HT-29 (cell line): ENCODE measurements around the gene PRPS1L1. TPM values are rescaled to one million over a fixed set of nuclear protein-coding genes. Genes with fewer than 3 reads are reported as not detected.
A peak's percentile ranks its signal among the peaks of the same experiment; 100 is the strongest.

ENCODE experiments used
- DNase-seq: peaks from one replicate; pipeline ENCODE4 v3.0.0-alpha.2; 2015; ENCODE audit warnings: low spot score
- total RNA-seq: library from RNA; depleted of rRNA; stranded (reverse); fragments of >200 nt; shearing (Covaris generic); gene quantifications from 2 replicates; pipeline ENCODE4 v1.2.3, GENCODE V29; 2014; rRNA removed

PRPS1L1 gene
- total RNA-seq: not detected in 2 replicates

DNA sequence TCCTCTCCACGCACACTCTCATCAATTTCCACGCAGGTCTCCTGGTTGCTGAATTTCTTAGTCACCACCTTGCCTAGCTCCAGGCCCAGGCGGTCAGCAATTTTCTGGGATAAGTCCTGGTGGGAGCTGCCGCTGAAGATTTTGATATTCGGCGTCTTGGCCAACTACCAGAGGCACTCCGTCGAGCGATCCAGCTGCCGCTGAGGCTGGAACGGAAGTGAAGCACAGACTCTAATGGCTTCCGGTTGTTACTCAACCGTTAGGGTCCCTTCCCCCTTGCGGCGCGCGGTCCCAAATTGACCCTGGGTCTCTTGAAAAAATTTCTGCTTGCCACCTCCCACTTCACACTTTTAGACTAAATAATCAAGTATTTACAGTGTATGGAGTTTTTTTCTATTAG is at the start of gene PRPS1L1:
Gene PRPS1L1 (minus strand): TSS at position 219 of the 400 bp plus-strand sequence.
- no peak for DNase-seq

DNA sequence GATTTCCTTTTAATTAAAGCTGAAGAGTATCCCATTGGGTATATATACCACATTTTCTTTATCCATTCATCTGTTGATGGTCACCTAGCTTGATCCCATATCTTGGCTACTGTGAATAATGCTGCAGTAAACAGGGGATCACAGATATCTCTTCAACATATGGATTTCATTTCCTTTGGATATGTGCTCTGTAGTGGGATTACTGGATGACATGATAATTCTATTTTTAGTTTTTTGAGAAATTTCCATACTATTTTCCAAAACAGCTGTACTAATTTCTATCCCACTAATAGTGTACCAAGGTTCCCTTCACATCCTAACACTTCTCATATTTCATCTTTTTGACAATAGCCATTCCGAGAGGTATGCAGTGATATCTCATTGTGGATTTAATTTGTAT is 48.8 kb upstream of the PRPS1L1 start:
- DNase-seq: no peak

DNA sequence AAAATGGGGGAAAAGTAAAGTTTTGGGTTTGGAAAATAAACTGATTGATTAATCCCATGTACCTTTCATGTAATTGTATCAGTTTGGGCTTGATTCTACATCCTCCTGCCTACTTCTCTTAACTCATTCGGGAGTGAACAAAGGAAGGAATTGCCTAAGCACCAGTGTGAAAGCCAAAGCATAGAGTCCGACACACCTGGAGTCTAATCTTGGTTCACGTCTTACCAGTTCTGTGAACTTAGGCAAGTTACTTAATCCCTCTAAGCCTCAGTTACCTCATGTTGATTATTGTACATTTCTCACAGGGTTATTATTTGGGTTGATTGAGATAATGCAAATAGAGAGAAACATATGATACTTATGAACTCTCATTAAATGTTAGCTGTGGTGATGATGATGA is 41.1 kb upstream of the PRPS1L1 start:
- no peak for DNase-seq

- peak; percentile 63 for DNase-seq
Measured at GRCh38 chr7:18064242-18064838, 36.7 kb upstream of the PRPS1L1 start.

GRCh38 chr7:18063149-18063901 is 35.7 kb upstream of the PRPS1L1 start:
- no peak for DNase-seq

GRCh38 chr7:18059171-18059570 is 31.5 kb upstream of the PRPS1L1 start:
- DNase-seq: no peak

- DNase-seq: no peak
Measured at GRCh38 chr7:18053941-18054340, 26.3 kb upstream of the PRPS1L1 start.

- DNase-seq: no peak
Measured at GRCh38 chr7:18053177-18053928, 25.7 kb upstream of the PRPS1L1 start.

DNA sequence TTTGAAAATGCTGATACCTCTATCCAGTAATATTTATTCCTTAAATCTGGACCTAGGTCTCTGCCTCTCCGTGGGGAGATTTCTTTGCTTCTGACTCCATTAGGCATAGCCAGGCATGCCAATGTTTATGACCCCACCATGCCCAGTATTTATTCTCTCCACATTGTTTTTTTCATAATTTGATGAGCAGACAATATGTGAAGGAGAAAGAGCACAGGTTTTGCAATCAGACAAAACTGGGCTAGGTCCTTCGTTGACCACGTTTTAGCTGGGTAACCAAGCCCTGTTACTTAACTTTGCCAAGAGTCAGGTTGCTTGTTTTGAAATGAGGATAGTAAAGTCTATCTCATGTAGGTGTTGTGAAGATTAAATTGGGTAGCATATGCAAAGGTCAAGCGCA is 21.6 kb upstream of the PRPS1L1 start:
- DNase-seq: no peak

- DNase-seq: no peak
Measured at GRCh38 chr7:18046601-18047000, 19.0 kb upstream of the PRPS1L1 start.

DNA sequence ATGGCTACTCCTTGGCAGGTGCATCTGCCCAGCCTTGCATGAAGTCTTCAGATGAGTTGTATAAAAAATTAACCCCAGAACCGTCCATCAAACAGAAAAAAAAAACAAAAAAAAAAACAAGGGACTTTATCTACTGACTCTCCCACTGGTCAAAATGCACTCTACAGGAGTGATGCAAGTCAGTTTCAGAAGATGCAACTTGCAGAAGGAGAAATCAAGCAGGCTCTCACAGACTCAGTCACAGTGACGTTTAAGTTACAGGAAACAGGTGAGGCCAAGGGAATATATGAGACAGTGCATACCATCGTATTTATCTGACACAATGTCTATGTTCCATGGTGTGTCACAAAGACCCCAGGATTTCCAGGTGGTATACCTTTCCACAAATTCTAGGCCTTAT is 17.5 kb upstream of the PRPS1L1 start:
- no peak for DNase-seq

- no peak for DNase-seq
Measured at GRCh38 chr7:18041191-18041590, 13.5 kb upstream of the PRPS1L1 start.

DNA sequence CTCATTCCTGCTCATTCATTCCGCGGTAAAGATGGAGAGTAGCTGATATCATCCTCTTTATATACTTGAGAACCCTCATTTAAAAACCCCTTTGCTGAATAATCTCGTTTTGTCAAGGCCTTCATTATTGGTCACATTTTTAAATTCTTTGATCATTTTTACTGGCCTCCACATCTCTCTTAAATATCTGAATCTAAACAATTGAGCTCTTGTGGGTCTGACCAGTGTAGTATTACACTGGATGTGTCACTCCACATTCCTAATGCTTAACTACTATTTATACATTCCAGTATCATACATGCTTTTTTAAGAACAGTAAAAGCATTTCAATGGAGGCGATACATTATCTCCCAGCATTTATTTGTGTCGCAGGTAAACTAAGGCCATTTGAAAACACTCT is 12.6 kb upstream of the PRPS1L1 start:
- DNase-seq: no peak

DNA sequence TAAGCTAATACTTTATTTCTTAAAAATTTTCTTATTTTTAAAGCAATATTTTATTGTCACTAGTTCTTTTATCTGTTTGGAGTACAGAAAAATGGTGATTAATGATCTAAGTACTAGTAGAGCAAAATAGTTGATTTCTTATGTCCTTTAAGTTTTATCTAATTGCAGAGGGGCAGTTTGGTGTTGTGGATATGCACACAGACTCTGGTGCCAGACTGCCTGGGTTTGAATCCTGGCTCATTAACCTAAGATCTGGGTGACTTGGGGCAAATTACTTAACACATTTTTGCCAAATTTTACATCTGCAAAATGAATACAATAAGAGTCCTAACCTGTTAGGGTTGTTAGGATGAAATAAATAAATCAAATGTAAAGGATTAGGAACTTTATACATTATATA is 10.7 kb upstream of the PRPS1L1 start:
- DNase-seq: no peak

DNA sequence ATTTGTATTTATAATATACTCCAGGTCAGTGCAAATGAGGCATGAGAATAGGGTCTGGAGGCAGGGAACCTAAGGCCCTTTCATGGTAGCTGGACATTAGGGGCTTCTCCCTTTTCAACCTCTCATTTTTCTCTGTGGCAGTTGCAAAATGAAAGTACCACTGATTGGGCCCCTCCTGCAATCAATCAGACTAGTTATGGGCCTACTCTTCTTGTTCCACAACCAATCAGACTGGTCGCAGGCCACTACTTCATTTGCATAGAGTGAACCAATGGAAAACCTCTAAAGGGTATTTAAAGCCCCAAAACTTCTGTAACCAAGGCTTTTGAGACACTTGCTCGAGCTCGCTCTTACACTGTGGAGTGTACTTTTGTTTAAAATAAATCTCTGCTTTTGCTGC is 10.0 kb upstream of the PRPS1L1 start:
- no peak for DNase-seq

DNA sequence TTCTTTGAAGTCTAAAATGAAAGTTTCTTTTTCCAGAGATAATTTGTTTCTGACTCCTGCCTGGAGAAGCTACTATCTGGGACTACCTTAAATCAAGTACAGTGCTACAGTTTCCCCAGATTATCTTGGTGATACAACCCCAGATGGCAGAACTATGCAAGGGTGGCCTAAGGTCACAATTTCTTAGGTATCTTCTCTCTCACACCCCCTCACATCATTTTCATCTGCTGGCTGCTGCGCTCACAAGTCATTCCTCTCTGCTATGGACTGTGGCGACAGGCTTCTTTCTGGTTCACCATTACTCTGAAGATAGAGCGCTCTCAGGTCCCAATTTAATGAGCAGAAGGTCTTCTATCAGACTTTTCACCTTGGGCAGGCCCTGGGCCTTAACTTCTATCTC is 9.1 kb upstream of the PRPS1L1 start:
- no peak for DNase-seq

- no peak for DNase-seq
Measured at GRCh38 chr7:18030758-18031157, 3.1 kb upstream of the PRPS1L1 start.

DNA sequence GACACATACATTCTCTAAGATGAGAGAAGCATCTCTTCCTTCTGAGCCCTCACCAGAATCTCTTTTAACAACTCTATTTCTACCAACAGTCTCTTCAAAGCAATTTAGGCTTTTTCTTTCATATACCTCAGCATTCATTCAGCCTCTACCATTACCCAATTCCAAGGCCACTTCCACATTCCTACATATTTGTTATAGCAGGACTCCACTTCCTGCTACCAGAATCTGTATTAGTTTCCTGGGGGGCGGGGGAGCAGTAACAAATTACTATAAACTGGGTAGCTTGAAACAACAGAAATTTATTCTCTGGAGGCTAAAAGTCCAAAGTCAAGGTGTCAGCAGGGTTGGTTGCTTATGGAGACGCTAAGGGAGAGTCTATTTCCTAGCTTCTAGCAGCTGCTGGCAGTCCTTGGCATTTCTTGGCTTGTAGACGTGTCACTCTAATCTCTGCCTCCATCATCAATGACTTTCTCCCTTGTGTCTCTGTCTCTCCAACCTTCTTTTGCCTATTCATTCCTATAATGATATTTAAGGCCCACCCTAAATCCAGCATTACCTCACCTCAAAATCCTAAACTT is 7.4 kb downstream of the PRPS1L1 start:
- no peak for DNase-seq

- no peak for DNase-seq
Measured at GRCh38 chr7:18019555-18019954, 8.1 kb downstream of the PRPS1L1 start.

DNA sequence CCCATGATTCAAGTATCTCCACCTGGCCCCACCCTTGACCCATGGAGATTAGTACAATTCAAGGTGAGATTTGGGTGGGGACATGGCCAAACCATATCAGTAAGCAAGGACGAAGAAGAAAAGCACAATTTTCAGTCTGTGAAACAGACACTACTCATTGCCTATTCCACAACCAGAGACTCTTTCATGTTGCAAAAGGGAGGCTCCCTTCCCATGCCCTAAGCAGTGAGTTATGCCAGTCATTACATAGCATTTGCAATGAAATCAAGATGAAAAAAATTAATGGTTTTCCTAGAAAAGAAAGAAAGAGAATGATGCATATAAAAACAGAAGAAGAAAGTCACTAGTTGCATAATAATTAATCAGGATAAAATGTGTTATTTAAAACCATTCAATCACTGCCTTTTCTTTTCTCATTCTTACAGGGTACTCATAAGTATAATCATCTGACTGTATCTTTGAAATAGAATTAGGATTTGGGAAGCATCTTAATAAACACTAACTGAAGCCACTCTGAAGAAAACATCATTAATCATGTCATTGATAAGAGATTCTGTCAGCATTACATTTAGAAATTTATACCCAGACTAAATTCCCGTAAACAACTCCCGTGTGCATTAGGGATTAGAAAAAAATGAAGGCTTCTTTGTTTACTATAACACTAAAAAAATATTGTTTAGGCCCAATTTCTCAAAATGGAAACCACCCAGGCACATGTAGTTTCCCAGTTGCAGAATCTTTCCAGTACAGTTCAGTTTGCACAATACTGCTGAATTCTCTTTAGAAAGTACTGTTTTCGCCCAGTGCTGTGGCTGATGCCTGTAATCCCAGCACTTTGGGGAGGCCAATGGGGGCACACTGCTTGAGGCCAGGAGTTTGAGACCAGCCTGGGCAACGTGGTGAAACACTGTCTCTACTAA is 9.1 kb downstream of the PRPS1L1 start:
- DNase-seq: no peak
